MM.1S (cell line): ENCODE data around the gene DIPK1B.
A peak's percentile ranks its signal among the peaks of the same experiment; 100 is the strongest.

ENCODE experiments used
- DNase-seq: peaks from one replicate; pipeline ENCODE4 v3.0.0-alpha.2; 2015
- H2AFZ ChIP-seq: fragments of 300-600 bp; sonication (generic); 2 replicates; pipeline ENCODE4 v1.6.0; 2016; ENCODE audit warnings: antibody characterized with exemption, low read length
- H3F3A ChIP-seq: fragments of 300-600 bp; sonication (generic); 2 replicates; pipeline ENCODE4 v1.6.1; 2016; ENCODE audit warnings: mild to moderate bottlenecking, antibody characterized with exemption, low read length, moderate library complexity, mixed read lengths; ENCODE audit not compliant: insufficient read depth
- H3K27ac ChIP-seq: fragments of 300-600 bp; sonication (generic); 2 replicates; pipeline ENCODE4 v1.5.1; 2016; ENCODE audit warnings: mild to moderate bottlenecking, low read length
- H3K27me3 ChIP-seq: fragments of 300-600 bp; sonication (generic); replicated peaks from 2 replicates; pipeline ENCODE4 v1.6.0; 2016; ENCODE audit warnings: low read length; ENCODE audit not compliant: insufficient read depth
- H3K36me3 ChIP-seq: fragments of 300-600 bp; sonication (generic); replicated peaks from 2 replicates; pipeline ENCODE4 v1.6.1; 2016; ENCODE audit warnings: mild to moderate bottlenecking, low read length, mixed read lengths; ENCODE audit not compliant: insufficient read depth
- H3K4me1 ChIP-seq: fragments of 300-600 bp; sonication (generic); 2 replicates; pipeline ENCODE4 v1.6.1; 2016; ENCODE audit warnings: low read length, mixed read lengths
- H3K4me2 ChIP-seq: fragments of 300-600 bp; sonication (generic); 2 replicates; pipeline ENCODE4 v1.6.0; 2016; ENCODE audit warnings: low read depth, low read length
- H3K4me3 ChIP-seq: fragments of 300-600 bp; sonication (generic); 2 replicates; pipeline ENCODE4 v1.5.1; 2016; ENCODE audit warnings: low read length, mixed read lengths
- H3K79me2 ChIP-seq: fragments of 300-600 bp; sonication (generic); 2 replicates; pipeline ENCODE4 v1.6.1; 2016; ENCODE audit warnings: mixed run types, low read length, mixed read lengths
- H3K9ac ChIP-seq: fragments of 300-600 bp; sonication (generic); 2 replicates; pipeline ENCODE4 v1.6.1; 2016; ENCODE audit warnings: low read length, mixed read lengths
- H3K9me2 ChIP-seq: fragments of 300-600 bp; sonication (generic); replicated peaks from 2 replicates; pipeline ENCODE4 v1.6.1; 2016; ENCODE audit warnings: mild to moderate bottlenecking, low read length, mixed read lengths; ENCODE audit not compliant: insufficient read depth
- H3K9me3 ChIP-seq: fragments of 300-600 bp; sonication (generic); replicated peaks from 2 replicates; pipeline ENCODE4 v1.6.1; 2016; ENCODE audit warnings: mild to moderate bottlenecking, low read length, mixed read lengths; ENCODE audit not compliant: insufficient read depth
- H4K20me1 ChIP-seq: fragments of 300-600 bp; sonication (generic); 2 replicates; pipeline ENCODE4 v1.6.1; 2016; ENCODE audit warnings: mild to moderate bottlenecking, low read length, moderate library complexity, mixed read lengths; ENCODE audit not compliant: insufficient read depth
- CTCF ChIP-seq: fragments of 300-600 bp; sonication (generic); IDR thresholded peaks from 2 replicates; pipeline ENCODE4 v1.5.1; 2016; ENCODE audit warnings: antibody characterized with exemption, low read length, mixed read lengths
- EZH2 ChIP-seq: fragments of 300-600 bp; sonication (generic); optimal IDR thresholded peaks from 2 replicates; pipeline ENCODE3; 2017; ENCODE audit warnings: low read depth, mild to moderate bottlenecking, antibody characterized with exemption, low read length, mixed read lengths
- EZH2phosphoT487 ChIP-seq: fragments of 300-600 bp; sonication (generic); IDR thresholded peaks from 2 replicates; pipeline ENCODE4 v1.6.1; 2018; ENCODE audit warnings: antibody characterized with exemption, low read length

DIPK1B gene

DNA sequence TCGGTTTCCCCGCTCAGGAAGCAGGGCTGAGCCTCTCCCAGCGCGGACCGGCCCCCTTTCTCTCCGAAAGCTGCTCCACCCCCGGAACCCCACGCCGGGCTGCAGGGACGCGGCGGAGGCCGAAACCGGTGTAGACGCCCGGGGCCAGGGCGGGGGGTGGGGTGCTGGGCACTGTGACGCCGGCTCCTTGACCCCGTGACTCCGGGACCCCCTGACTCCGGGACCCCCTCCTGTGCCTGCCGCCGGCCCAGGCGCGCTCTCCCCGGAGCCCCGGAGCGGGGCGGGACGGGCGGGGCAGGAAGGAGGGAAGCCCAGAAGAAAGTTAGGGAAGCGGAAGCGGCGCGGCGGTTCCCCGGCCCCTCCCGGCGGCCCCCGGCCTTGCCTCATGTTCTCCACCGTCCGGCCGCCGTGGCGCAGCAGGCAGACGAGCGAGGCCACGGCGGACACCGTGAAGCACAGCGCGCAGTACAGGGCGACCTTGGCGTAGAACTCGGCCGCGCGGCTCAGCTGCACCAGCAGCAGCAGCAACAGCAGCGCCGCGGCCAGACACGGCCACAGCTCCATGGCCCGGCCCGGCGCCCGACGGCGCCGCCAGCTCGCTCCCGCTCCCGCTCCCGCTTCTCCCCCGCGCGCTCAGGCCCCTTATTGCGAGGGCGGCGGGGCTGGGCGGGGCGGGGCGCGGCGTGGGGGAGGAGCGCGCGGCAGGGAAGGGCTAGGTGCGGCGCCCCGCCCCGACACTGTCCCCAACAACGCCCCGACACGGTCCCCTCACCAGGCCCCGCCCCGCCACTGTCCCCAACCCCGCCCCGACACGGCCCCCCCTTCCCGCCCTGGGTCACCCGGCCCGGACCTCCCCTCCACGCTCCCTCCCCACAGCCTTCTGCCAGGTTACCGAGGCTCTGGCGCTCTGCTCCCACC is 25.3 kb upstream of the DIPK1B start, which contains the start of gene AGPAT2:
Gene AGPAT2, minus strand, starts transcription at position 664 of the 918 bp plus-strand sequence. Its CDS starts 100 bp downstream, at position 564.
- H3K27me3 ChIP-seq, result peaks cover 91% of the 10 kb centered on the region
- H4K20me1 ChIP-seq, result no peaks in the 10 kb centered on the region
- peak within 1 kb of the TSS; percentile 57 for H3K4me3 ChIP-seq
- no peak for DNase-seq
- H3K4me2 ChIP-seq, result peak within 1 kb of the TSS; percentile 79
- H3K27ac ChIP-seq, result no peak within 1 kb of the TSS
- H3K4me1 ChIP-seq, result no peaks in the 10 kb centered on the region
- H2AFZ ChIP-seq, result peak within 1 kb of the TSS; percentile 63; the same call in 1 of the 2 replicates
- H3K9me3 ChIP-seq, result no peaks in the 10 kb centered on the region
- no peaks in the 10 kb centered on the region for H3K79me2 ChIP-seq
- H3K36me3 ChIP-seq, result no peaks in the 10 kb centered on the region
- H3K9ac ChIP-seq, result no peak within 1 kb of the TSS
- TF ChIP-seq EZH2, result peak; percentile 52
- TF ChIP-seq CTCF, result no peak
- no peak for TF ChIP-seq EZH2phosphoT487
- no peaks in the 10 kb centered on the region for H3F3A ChIP-seq
- H3K9me2 ChIP-seq, result no peaks in the 10 kb centered on the region

DNA sequence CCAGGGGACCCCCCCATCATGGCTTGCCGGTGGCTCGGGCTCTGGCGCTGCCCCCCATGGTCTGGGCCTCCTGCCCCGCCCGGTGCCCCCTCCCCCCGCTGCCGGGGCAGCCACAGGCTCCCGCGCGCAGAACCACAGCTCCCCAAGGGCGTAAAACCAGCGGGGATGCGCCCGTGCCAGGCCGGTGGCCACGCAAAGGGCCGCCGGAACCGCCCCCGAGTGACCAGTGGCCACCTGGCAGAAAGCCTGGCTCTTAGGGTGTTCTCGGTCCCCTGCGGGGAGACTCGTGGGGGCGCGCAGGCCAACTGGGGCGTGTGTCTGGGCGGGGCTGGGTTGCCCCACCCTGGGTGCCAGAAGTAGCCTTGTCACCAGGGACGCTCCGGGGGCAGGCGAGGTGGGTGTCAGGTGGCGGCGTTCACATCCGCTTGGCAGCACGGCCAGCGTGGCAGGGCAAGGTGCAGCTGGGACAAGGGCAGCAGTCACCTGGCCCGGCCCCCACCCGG is 24.6 kb upstream of the DIPK1B start:
- Histone ChIP-seq H3K36me3 (no peaks in the 10 kb centered on the region), H3K4me1 (no peaks in the 10 kb centered on the region), H3K4me2 (no peak overlapping the region), H3K9me3 (no peaks in the 10 kb centered on the region), H3K9me2 (no peaks in the 10 kb centered on the region), H3K9ac (no peak overlapping the region), H3K79me2 (no peaks in the 10 kb centered on the region), H3K4me3 (no peak overlapping the region), H2AFZ (no peak overlapping the region), H3K27ac (no peak overlapping the region), H3K27me3 (peaks cover 91% of the 10 kb centered on the region), H4K20me1 (no peaks in the 10 kb centered on the region), H3F3A (no peaks in the 10 kb centered on the region)
- TF ChIP-seq EZH2 (no peak), EZH2phosphoT487 (no peak), CTCF (no peak)
- no peak for DNase-seq

DNA sequence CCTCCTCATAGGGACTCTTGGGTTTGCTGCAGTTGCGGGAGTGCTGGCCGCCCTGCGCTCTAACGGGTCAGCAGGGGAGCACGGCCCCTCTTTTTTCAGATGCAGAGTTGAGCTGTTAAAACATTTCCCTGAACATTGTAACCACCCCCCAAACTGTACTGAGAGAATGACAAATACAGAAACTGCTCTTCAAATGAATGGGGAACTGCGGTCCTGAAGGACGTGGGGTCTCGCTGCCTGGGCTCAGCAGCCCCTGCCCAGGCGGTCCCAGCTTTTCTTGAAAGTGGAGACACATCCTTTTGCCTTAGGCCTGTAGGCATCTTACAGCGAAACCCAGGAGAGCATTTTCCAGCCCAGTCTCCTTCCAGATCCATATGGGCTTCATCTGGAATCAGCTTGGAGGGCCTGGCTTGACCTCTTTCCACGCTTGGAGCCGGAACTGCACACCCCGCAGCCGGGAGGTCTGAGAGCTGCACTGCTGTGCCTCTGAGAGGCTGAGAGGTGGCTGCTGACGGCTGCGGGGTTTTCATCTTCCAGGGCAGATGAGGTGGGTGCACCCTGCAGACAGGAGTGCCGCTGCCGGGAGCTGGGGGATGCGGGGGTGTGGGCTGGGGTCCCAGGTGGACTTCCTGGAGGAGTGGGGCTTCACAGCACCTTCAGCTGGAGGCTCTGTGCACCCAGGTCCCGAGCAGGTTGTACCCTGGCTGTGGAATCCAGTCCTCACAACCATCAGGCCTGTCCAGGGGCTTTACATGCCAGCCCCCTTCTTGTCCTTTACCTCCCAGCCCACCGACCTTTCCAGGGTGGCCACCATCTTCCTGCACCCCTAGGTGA is 23.9 kb upstream of the DIPK1B start:
- Histone ChIP-seq H3K79me2 (no peaks in the 10 kb centered on the region), H3F3A (no peaks in the 10 kb centered on the region), H3K9me3 (no peaks in the 10 kb centered on the region), H3K4me3 (no peak overlapping the region), H3K9me2 (no peaks in the 10 kb centered on the region), H3K4me1 (no peaks in the 10 kb centered on the region), H3K27ac (no peak overlapping the region), H4K20me1 (no peaks in the 10 kb centered on the region), H3K4me2 (no peak overlapping the region), H3K27me3 (peaks cover 92% of the 10 kb centered on the region), H3K9ac (no peak overlapping the region), H3K36me3 (no peaks in the 10 kb centered on the region), H2AFZ (no peak overlapping the region)
- DNase-seq, result no peak
- TF ChIP-seq CTCF (no peak), EZH2phosphoT487 (no peak), EZH2 (no peak)
